Parathyroid adenoma (tissue), 2 donors: ENCODE measurements around the gene VSIR.
A peak's percentile ranks its signal among the peaks of the same experiment; 100 is the strongest.

Source experiments
- H2AFZ ChIP-seq: fragments of 300-600 bp; sonication (generic); one replicate; pipeline ENCODE4 v1.7.0; 2017; ENCODE audit warnings: antibody characterized with exemption, mild to moderate bottlenecking
- H3K27ac ChIP-seq: fragments of 300-600 bp; sonication (generic); one replicate; pipeline ENCODE4 v1.7.0; 2017
- H3K27me3 ChIP-seq: fragments of 300-600 bp; sonication (generic); one replicate; pipeline ENCODE4 v1.7.0; 2017; ENCODE audit warnings: low read length; ENCODE audit not compliant: control insufficient read depth, insufficient read depth
- H3K36me3 ChIP-seq: fragments of 300-600 bp; sonication (generic); one replicate; pipeline ENCODE4 v1.7.0; 2017; ENCODE audit warnings: low read length; ENCODE audit not compliant: control insufficient read depth, insufficient read depth
- H3K4me1 ChIP-seq: fragments of 300-600 bp; sonication (generic); one replicate; pipeline ENCODE4 v1.7.0; 2017; ENCODE audit warnings: control low read depth
- H3K4me2 ChIP-seq: fragments of 300-600 bp; sonication (generic); one replicate; pipeline ENCODE4 v1.7.0; 2017; ENCODE audit warnings: low read length
- H3K4me3 ChIP-seq: fragments of 300-600 bp; sonication (generic); one replicate; pipeline ENCODE4 v1.7.0; 2017; ENCODE audit warnings: low read depth, low read length
- H3K79me2 ChIP-seq: fragments of 300-600 bp; sonication (generic); one replicate; pipeline ENCODE4 v1.7.0; 2017; ENCODE audit warnings: control low read depth
- H3K9ac ChIP-seq: fragments of 300-600 bp; sonication (generic); one replicate; pipeline ENCODE4 v1.7.0; 2017; ENCODE audit warnings: mild to moderate bottlenecking
- H3K9me3 ChIP-seq: fragments of 300-600 bp; sonication (generic); one replicate; pipeline ENCODE4 v1.7.0; 2017; ENCODE audit warnings: low read length; ENCODE audit not compliant: control insufficient read depth
- CTCF ChIP-seq: fragments of 300-600 bp; sonication (generic); IDR thresholded peaks from one replicate; pipeline ENCODE4 v1.7.0; 2017; ENCODE audit warnings: antibody characterized with exemption, mild to moderate bottlenecking
- donor health status: primary hyperparathyroidism.

Gene VSIR

DNA sequence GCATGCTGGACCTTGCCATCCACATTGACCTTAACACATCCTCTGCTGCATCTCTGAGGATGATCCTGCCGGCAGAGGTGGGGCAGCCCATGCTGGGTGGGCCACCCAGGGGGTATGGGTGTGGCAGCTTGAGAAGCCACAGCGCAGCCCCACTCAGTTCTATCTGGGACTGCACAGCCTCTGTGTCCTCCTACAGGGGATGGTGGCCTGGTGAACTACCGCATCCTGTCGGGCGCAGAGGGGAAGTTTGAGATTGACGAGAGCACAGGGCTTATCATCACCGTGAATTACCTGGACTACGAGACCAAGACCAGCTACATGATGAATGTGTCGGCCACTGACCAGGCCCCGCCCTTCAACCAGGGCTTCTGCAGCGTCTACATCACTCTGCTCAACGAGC is 41.5 kb downstream of the VSIR start:
- Histone ChIP-seq H3K27ac (no peak overlapping the region), H3K4me1 (peaks cover 13% of the 10 kb centered on the region), H3K4me2 (no peak overlapping the region), H3K9ac (no peak overlapping the region), H3K9me3 (no peaks in the 10 kb centered on the region), H3K79me2 (no peaks in the 10 kb centered on the region), H3K36me3 (no peaks in the 10 kb centered on the region), H2AFZ (no peak overlapping the region), H3K27me3 (no peaks in the 10 kb centered on the region), H3K4me3 (no peak overlapping the region)
- no peak for TF ChIP-seq CTCF

DNA sequence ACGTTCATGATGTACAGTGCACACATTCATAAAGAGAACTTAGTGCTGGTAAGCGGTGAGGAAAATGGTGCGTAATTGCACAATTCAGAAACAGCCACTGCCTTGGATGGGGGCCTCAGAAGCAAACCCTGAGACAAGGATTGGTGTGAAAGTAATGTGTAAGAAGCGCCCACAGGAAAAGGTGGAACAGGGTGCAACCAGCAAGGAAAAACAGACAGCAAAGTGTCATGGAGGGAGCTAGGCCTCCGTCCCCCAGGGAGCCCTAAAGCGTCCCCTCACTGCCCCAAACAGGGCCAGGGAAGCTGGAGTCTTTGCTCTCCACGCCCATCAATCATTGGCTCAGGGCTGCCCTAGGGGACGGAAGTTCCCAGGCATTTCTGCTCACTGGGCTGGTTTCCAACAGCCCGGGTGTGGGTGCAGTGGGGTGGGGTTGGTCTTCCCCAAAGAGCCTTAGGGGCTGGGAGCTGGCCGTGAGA is 44.1 kb downstream of the VSIR start:
- no peak overlapping the region for H3K9ac ChIP-seq
- TF ChIP-seq CTCF = no peak
- no peaks in the 10 kb centered on the region for H3K9me3 ChIP-seq
- H3K36me3 ChIP-seq = no peaks in the 10 kb centered on the region
- H3K4me2 ChIP-seq = no peak overlapping the region
- no peaks in the 10 kb centered on the region for H3K79me2 ChIP-seq
- no peak overlapping the region for H3K27ac ChIP-seq
- H2AFZ ChIP-seq = no peak overlapping the region
- H3K4me3 ChIP-seq = no peak overlapping the region
- H3K4me1 ChIP-seq = peaks cover 14% of the 10 kb centered on the region
- no peaks in the 10 kb centered on the region for H3K27me3 ChIP-seq

DNA sequence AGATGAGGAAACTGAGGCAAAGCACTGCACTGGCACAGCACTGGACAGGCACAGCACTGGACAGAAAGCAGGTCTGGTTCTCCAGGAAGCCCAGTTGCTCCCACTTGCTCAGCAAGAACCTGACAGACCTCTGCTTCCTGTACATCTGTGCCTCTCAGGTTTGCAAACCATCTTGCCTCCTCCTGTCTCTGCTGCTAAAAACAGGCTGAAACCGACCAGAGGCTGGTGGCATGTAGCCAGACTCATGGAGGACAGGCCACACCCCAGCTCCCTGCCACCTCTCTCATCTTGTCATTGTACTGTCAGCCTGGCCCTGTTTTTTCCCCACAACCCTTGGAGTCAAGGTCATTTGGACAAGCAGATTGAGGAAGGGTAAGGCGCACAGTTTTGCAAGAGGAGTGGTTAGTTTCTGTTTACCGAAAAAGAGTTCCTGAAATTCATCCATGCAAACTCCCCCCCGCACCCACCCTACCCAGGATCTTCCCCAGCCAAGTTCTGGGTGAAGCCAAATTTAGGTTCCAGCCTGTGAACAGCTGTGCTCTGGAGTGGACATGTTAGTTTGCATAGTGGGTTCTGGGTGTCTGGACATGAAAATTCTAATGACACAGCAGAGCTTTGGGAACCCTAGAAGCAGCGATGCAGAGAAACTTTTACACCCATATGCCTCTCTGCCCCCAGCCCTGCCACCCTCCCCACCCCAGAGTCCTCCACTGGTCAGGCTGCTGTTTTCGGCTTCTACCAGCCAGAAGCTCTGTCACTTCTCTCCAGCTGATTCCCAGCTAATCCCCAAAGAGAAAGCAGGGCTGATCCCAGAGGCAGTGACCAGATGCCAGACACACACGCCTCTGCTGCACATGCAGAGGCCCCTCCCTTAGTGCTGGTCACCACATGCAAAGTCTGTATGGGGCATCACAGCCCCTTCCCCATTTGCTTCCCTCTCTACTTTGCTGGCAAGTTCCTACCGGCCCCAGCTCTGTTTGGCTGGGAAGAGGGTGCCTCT is 45.3 kb downstream of the VSIR start:
- H3K36me3 ChIP-seq = no peaks in the 10 kb centered on the region
- H3K27me3 ChIP-seq = no peaks in the 10 kb centered on the region
- no peak overlapping the region for H3K4me3 ChIP-seq
- H3K4me1 ChIP-seq = peaks cover 14% of the 10 kb centered on the region
- H3K9me3 ChIP-seq = no peaks in the 10 kb centered on the region
- H3K4me2 ChIP-seq = no peak overlapping the region
- H3K27ac ChIP-seq = peak overlapping the region; percentile 39
- no peak for TF ChIP-seq CTCF
- no peaks in the 10 kb centered on the region for H3K79me2 ChIP-seq
- no peak overlapping the region for H3K9ac ChIP-seq
- peak overlapping the region; percentile 45 for H2AFZ ChIP-seq

- no peak overlapping the region for H3K4me3 ChIP-seq
- peak overlapping the region; percentile 39 for H3K27ac ChIP-seq
- H3K36me3 ChIP-seq = no peaks in the 10 kb centered on the region
- H3K9ac ChIP-seq = no peak overlapping the region
- no peak overlapping the region for H3K4me2 ChIP-seq
- peaks cover 14% of the 10 kb centered on the region for H3K4me1 ChIP-seq
- no peaks in the 10 kb centered on the region for H3K27me3 ChIP-seq
- no peak overlapping the region for H2AFZ ChIP-seq
- H3K9me3 ChIP-seq = no peaks in the 10 kb centered on the region
- H3K79me2 ChIP-seq = no peaks in the 10 kb centered on the region
- TF ChIP-seq CTCF = no peak
Measured at GRCh38 chr10:71727105-71727737, 46.1 kb downstream of the VSIR start.
